Liver (tissue), 9 donors: ENCODE results near the gene MEX3C. TPM values are rescaled to one million over a fixed set of nuclear protein-coding genes. Genes with fewer than 3 reads are reported as not detected.

Source experiments
- DNase-seq: peaks from one replicate; pipeline ENCODE4 v3.0.0-alpha.2; 2017; ENCODE audit warnings: low spot score
- H3K27ac ChIP-seq, 2 donors: one replicate each; pipeline ENCODE4 v1.7.0; 2013; ENCODE audit warnings: inconsistent platforms in 2 of 2, low read length in 2 of 2, control low read depth in 1 of 2, low read depth in 1 of 2, mild to moderate bottlenecking in 1 of 2
- H3K27me3 ChIP-seq, 4 donors: one replicate each; pipeline versions ENCODE4 v1.6.1 to v1.7.0; 2013; ENCODE audit warnings: low read length in 3 of 4, inconsistent platforms in 1 of 4, mild to moderate bottlenecking in 1 of 4, moderate library complexity in 1 of 4; ENCODE audit not compliant: control insufficient read depth in 4 of 4, insufficient read depth in 4 of 4
- H3K36me3 ChIP-seq, 4 donors: one replicate each; pipeline versions ENCODE4 v1.6.1 to v1.7.0; 2013; ENCODE audit warnings: low read length in 3 of 4, mild to moderate bottlenecking in 3 of 4, low read depth in 1 of 4, moderate library complexity in 1 of 4; ENCODE audit not compliant: control insufficient read depth in 4 of 4, insufficient read depth in 3 of 4
- H3K4me1 ChIP-seq, 4 donors: one replicate each; pipeline versions ENCODE4 v1.6.1 to v1.7.0; 2013; ENCODE audit warnings: low read length in 3 of 4, mild to moderate bottlenecking in 3 of 4, moderate library complexity in 1 of 4; ENCODE audit not compliant: control insufficient read depth in 4 of 4, insufficient read depth in 4 of 4
- H3K4me3 ChIP-seq, 3 donors: one replicate each; pipeline versions ENCODE4 v1.6.1 to v1.7.0; 2013; ENCODE audit warnings: low read length in 3 of 3, control low read depth in 1 of 3, low read depth in 1 of 3, mild to moderate bottlenecking in 1 of 3
- H3K9ac ChIP-seq, 2 donors: one replicate each; pipeline ENCODE4 v1.7.0; 2013; ENCODE audit warnings: low read length in 2 of 2, mild to moderate bottlenecking in 2 of 2, moderate library complexity in 2 of 2, control low read depth in 1 of 2, low read depth in 1 of 2
- H3K9me3 ChIP-seq, 4 donors: one replicate each; pipeline versions ENCODE4 v1.6.1 to v1.7.0; 2013; ENCODE audit warnings: low read length in 3 of 4; ENCODE audit not compliant: control insufficient read depth in 4 of 4
- ATF3 ChIP-seq: IDR thresholded peaks from 2 replicates; pipeline ENCODE4 v1.6.1; 2016; ENCODE audit warnings: antibody characterized with exemption
- CTCF ChIP-seq: fragments of 150-350 bp; IDR thresholded peaks from 2 replicates; pipeline ENCODE4 v1.5.1; 2017; ENCODE audit warnings: improper control_type of control experiment, low read depth, low read length; ENCODE audit not compliant: missing input control
- EGR1 ChIP-seq, 2 donors: IDR thresholded peaks; 2 replicates each; pipeline ENCODE4 v1.6.1; 2016 to 2018; ENCODE audit warnings: antibody characterized with exemption in 2 of 2, low read depth in 2 of 2
- FOXA1 ChIP-seq: IDR thresholded peaks from 2 replicates; pipeline ENCODE4 v1.6.1; 2016; ENCODE audit warnings: antibody characterized with exemption
- FOXA2 ChIP-seq: IDR thresholded peaks from 2 replicates; pipeline ENCODE4 v1.6.1; 2016; ENCODE audit warnings: antibody characterized with exemption
- GABPA ChIP-seq, 2 donors: IDR thresholded peaks in 1 of 2; conservative IDR thresholded peaks in 1 of 2; 2 replicates each; pipeline ENCODE4 v1.6.1; 2016; ENCODE audit warnings: antibody characterized with exemption in 2 of 2, mild to moderate bottlenecking in 1 of 2, moderate library complexity in 1 of 2
- HNF4A ChIP-seq, 2 donors: conservative IDR thresholded peaks; 2 replicates each; pipeline ENCODE4 v1.6.1; 2016; ENCODE audit warnings: antibody characterized with exemption in 2 of 2, mild to moderate bottlenecking in 2 of 2
- HNF4G ChIP-seq: IDR thresholded peaks from 2 replicates; pipeline ENCODE4 v1.6.1; 2016; ENCODE audit warnings: antibody characterized with exemption
- JUND ChIP-seq, 2 donors: IDR thresholded peaks; 2 replicates each; pipeline ENCODE4 v1.6.1; 2016; ENCODE audit warnings: antibody characterized with exemption in 2 of 2
- MAX ChIP-seq: IDR thresholded peaks from 2 replicates; pipeline ENCODE4 v1.6.1; 2016; ENCODE audit warnings: antibody characterized with exemption
- RAD21 ChIP-seq, 2 donors: IDR thresholded peaks; 2 replicates each; pipeline ENCODE4 v1.6.1; 2016; ENCODE audit warnings: antibody characterized with exemption in 2 of 2, mild to moderate bottlenecking in 2 of 2
- REST ChIP-seq: IDR thresholded peaks from 2 replicates; pipeline ENCODE4 v1.6.1; 2016; ENCODE audit warnings: antibody characterized with exemption, mild to moderate bottlenecking
- RXRA ChIP-seq, 2 donors: IDR thresholded peaks; 2 replicates each; pipeline ENCODE4 v1.6.1; 2017 to 2018; ENCODE audit warnings: antibody characterized with exemption in 2 of 2, mild to moderate bottlenecking in 1 of 2
- SP1 ChIP-seq: IDR thresholded peaks from 2 replicates; pipeline ENCODE4 v1.6.1; 2018; ENCODE audit warnings: antibody characterized with exemption, mild to moderate bottlenecking
- TAF1 ChIP-seq: conservative IDR thresholded peaks from 2 replicates; pipeline ENCODE4 v1.6.1; 2016; ENCODE audit warnings: antibody characterized with exemption, mild to moderate bottlenecking
- YY1 ChIP-seq: IDR thresholded peaks from 2 replicates; pipeline ENCODE4 v1.6.1; 2016; ENCODE audit warnings: antibody characterized with exemption, mild to moderate bottlenecking
- ZBTB33 ChIP-seq: IDR thresholded peaks from 2 replicates; pipeline ENCODE4 v1.6.1; 2016; ENCODE audit warnings: antibody characterized with exemption
- WGBS: extraction: QIAGEN DNeasy Blood & Tissue Kit; methylation state at CpG from one replicate; pipeline ENCODE4 v1.1.7; 2013; 5-methylcytosine and 5-hydroxymethylcytosine counted together
- polyA plus RNA-seq, 2 donors: library from polyadenylated mRNA; stranded (reverse) in 1 of 2; unstranded in 1 of 2; fragments of 200-250 nt in 1 of 2; fragments of >200 nt in 1 of 2; fragmentation: Nextera tagmentation in 1 of 2; extraction: Ambion mirVana in 1 of 2; gene quantifications; one replicate each; pipeline versions ENCODE4 v1.2.1 to v1.2.3, GENCODE V29; 2013 to 2015
- total RNA-seq, 2 donors: library from RNA; depleted of rRNA; stranded (reverse); fragments of >200 nt; gene quantifications; one replicate each; pipeline ENCODE4 v1.2.3, GENCODE V29; 2014
- donor health status: healthy.
- donor health status: healthy.
- donor health status: healthy.
- donor health status: healthy.
- donor health status: healthy.

MEX3C gene
- total and polyA plus RNA-seq, 4 donors: 2.7 to 16.1 (median 8.6) TPM

GRCh38 chr18:51226587-51227350 lies 29.3 kb upstream of the MEX3C start:
- H3K9me3 ChIP-seq: no peaks in the 10 kb centered on the region
- DNase-seq: no peak
- WGBS: 93% methylated on average over 4 of the region's 4 CpGs
- no peak overlapping the region for H3K27ac ChIP-seq
- no peak overlapping the region for H3K4me3 ChIP-seq
- no peaks in the 10 kb centered on the region for H3K27me3 ChIP-seq
- no peaks in the 10 kb centered on the region for H3K36me3 ChIP-seq
- no peak overlapping the region for H3K9ac ChIP-seq
- H3K4me1 ChIP-seq: no peaks in the 10 kb centered on the region
- TF ChIP-seq HNF4A (conservative IDR thresholded peaks at IDR 0.05) (no peak), CTCF (no peak), ZBTB33 (no peak), FOXA1 (no peak), FOXA2 (no peak), RXRA (IDR thresholded peaks at IDR 0.05) (no peak), YY1 (no peak), HNF4G (no peak), RAD21 (IDR thresholded peaks at IDR 0.05) (no peak), GABPA (IDR thresholded peaks at IDR 0.05 in 1 of 2, conservative IDR thresholded peaks at IDR 0.05 in 1 of 2) (no peak), ATF3 (no peak), MAX (no peak), JUND (IDR thresholded peaks at IDR 0.05) (no peak)

- no peaks in the 10 kb centered on the region for H3K4me1 ChIP-seq
- no peak overlapping the region for H3K9ac ChIP-seq
- H3K27me3 ChIP-seq: no peaks in the 10 kb centered on the region
- H3K4me3 ChIP-seq: no peak overlapping the region
- H3K36me3 ChIP-seq: no peaks in the 10 kb centered on the region
- no peaks in the 10 kb centered on the region for H3K9me3 ChIP-seq
- TF ChIP-seq ATF3: no peak
- no peak for TF ChIP-seq FOXA1
- TF ChIP-seq HNF4A (conservative IDR thresholded peaks at IDR 0.05): no peak
- TF ChIP-seq EGR1 (IDR thresholded peaks at IDR 0.05; ENCODE audit: low read depth in 2 of 2): no peak
- TF ChIP-seq RAD21 (IDR thresholded peaks at IDR 0.05): no peak
- no peak for TF ChIP-seq CTCF
- TF ChIP-seq FOXA2: no peak
- no peak for TF ChIP-seq MAX
- TF ChIP-seq SP1: no peak
- no peak for TF ChIP-seq GABPA (IDR thresholded peaks at IDR 0.05 in 1 of 2, conservative IDR thresholded peaks at IDR 0.05 in 1 of 2)
- no peak for TF ChIP-seq TAF1
- no peak for TF ChIP-seq ZBTB33
- no peak for TF ChIP-seq JUND (IDR thresholded peaks at IDR 0.05)
- no peak for TF ChIP-seq RXRA (IDR thresholded peaks at IDR 0.05)
- TF ChIP-seq REST: no peak
- no peak overlapping the region for H3K27ac ChIP-seq
- DNase-seq: no peak
- WGBS: 90% methylated on average over 4 of the region's 4 CpGs
Measured at GRCh38 chr18:51226068-51226467, 28.6 kb upstream of the MEX3C start.
